Measurements from ENCODE around the gene PTPRQ.

PTPRQ gene

GRCh38 chr12:80707126-80707829 is 263.2 kb downstream of the PTPRQ start, which contains the start of gene MYF6:
TSS of gene MYF6 (plus strand) at chr12:80707634. CDS start at chr12:80707720, 86 bp downstream.
- no peaks in the 10 kb centered on the region for H3K27me3 ChIP-seq (replicated peaks; ENCODE audit: control insufficient read depth, insufficient read depth, low read length, poor library complexity, severe bottlenecking)
- no peak within 1 kb of the TSS for H3K4me3 ChIP-seq (ENCODE audit: insufficient read depth, low read depth, low read length, poor library complexity, severe bottlenecking)
- no peak for DNase-seq
- no peaks in the 10 kb centered on the region for H3K36me3 ChIP-seq (ENCODE audit: control insufficient read depth, insufficient read depth, low read length)
- H3K27ac ChIP-seq (ENCODE audit: insufficient read depth, low read length, poor library complexity, severe bottlenecking) = no peak within 1 kb of the TSS
- no peaks in the 10 kb centered on the region for H3K4me1 ChIP-seq (ENCODE audit: control insufficient read depth, insufficient read depth, low read length, poor library complexity, severe bottlenecking)
- no peaks in the 10 kb centered on the region for H3K9me3 ChIP-seq (ENCODE audit: control insufficient read depth, low read length)

DNA sequence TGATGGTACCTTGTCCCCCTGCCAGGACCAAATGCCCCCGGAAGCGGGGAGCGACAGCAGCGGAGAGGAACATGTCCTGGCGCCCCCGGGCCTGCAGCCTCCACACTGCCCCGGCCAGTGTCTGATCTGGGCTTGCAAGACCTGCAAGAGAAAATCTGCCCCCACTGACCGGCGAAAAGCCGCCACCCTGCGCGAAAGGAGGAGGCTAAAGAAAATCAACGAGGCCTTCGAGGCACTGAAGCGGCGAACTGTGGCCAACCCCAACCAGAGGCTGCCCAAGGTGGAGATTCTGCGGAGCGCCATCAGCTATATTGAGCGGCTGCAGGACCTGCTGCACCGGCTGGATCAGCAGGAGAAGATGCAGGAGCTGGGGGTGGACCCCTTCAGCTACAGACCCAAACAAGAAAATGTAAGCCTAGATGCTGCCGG is 263.8 kb downstream of the PTPRQ start:
- no peaks in the 10 kb centered on the region for H3K36me3 ChIP-seq (ENCODE audit: control insufficient read depth, insufficient read depth, low read length)
- no peak overlapping the region for H3K27ac ChIP-seq (ENCODE audit: insufficient read depth, low read length, poor library complexity, severe bottlenecking)
- no peaks in the 10 kb centered on the region for H3K9me3 ChIP-seq (ENCODE audit: control insufficient read depth, low read length)
- DNase-seq = no peak
- H3K27me3 ChIP-seq (replicated peaks; ENCODE audit: control insufficient read depth, insufficient read depth, low read length, poor library complexity, severe bottlenecking) = no peaks in the 10 kb centered on the region
- H3K4me1 ChIP-seq (ENCODE audit: control insufficient read depth, insufficient read depth, low read length, poor library complexity, severe bottlenecking) = no peaks in the 10 kb centered on the region
- no peak overlapping the region for H3K4me3 ChIP-seq (ENCODE audit: insufficient read depth, low read depth, low read length, poor library complexity, severe bottlenecking)

DNA sequence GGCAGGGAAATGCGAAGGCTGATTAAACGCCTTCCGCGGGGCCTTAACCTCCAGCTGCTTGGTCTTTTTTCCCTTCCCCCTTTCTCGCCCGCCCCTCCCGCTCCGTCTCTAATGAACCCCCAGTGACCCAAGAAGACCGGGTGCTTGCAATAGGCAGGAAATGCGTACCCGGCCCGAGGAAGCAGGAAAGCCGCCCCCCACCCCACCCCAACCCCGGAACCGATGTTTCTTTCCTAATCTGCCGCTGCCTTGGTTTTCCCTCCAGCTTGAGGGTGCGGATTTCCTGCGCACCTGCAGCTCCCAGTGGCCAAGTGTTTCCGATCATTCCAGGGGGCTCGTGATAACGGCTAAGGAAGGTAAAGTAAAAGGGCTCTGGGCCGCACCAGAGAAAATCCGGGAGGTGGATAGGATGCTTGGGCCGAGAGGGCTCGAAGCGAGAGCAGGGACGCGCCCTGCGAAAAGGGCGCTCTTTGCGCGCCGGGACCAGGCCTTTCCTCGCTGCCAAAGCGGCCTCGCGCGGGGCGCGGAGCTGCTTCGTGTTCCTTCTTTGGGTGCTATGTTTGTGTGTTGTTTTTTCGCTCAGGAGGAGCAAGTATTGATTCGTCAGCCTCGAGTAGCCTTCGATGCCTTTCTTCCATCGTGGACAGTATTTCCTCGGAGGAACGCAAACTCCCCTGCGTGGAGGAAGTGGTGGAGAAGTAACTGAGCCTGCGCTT is 264.4 kb downstream of the PTPRQ start:
- H3K4me1 ChIP-seq (ENCODE audit: control insufficient read depth, insufficient read depth, low read length, poor library complexity, severe bottlenecking) = no peaks in the 10 kb centered on the region
- no peaks in the 10 kb centered on the region for H3K36me3 ChIP-seq (ENCODE audit: control insufficient read depth, insufficient read depth, low read length)
- H3K27ac ChIP-seq (ENCODE audit: insufficient read depth, low read length, poor library complexity, severe bottlenecking) = no peak overlapping the region
- no peak for DNase-seq
- H3K4me3 ChIP-seq (ENCODE audit: insufficient read depth, low read depth, low read length, poor library complexity, severe bottlenecking) = no peak overlapping the region
- H3K27me3 ChIP-seq (replicated peaks; ENCODE audit: control insufficient read depth, insufficient read depth, low read length, poor library complexity, severe bottlenecking) = no peaks in the 10 kb centered on the region
- no peaks in the 10 kb centered on the region for H3K9me3 ChIP-seq (ENCODE audit: control insufficient read depth, low read length)

GRCh38 chr12:80708975-80709328 is 264.9 kb downstream of the PTPRQ start:
- Histone ChIP-seq H3K27me3 (replicated peaks; ENCODE audit: control insufficient read depth, insufficient read depth, low read length, poor library complexity, severe bottlenecking) (no peaks in the 10 kb centered on the region), H3K4me3 (ENCODE audit: insufficient read depth, low read depth, low read length, poor library complexity, severe bottlenecking) (no peak overlapping the region), H3K9me3 (ENCODE audit: control insufficient read depth, low read length) (no peaks in the 10 kb centered on the region), H3K27ac (ENCODE audit: insufficient read depth, low read length, poor library complexity, severe bottlenecking) (no peak overlapping the region), H3K4me1 (ENCODE audit: control insufficient read depth, insufficient read depth, low read length, poor library complexity, severe bottlenecking) (no peaks in the 10 kb centered on the region), H3K36me3 (ENCODE audit: control insufficient read depth, insufficient read depth, low read length) (no peaks in the 10 kb centered on the region)
- DNase-seq = no peak

DNA sequence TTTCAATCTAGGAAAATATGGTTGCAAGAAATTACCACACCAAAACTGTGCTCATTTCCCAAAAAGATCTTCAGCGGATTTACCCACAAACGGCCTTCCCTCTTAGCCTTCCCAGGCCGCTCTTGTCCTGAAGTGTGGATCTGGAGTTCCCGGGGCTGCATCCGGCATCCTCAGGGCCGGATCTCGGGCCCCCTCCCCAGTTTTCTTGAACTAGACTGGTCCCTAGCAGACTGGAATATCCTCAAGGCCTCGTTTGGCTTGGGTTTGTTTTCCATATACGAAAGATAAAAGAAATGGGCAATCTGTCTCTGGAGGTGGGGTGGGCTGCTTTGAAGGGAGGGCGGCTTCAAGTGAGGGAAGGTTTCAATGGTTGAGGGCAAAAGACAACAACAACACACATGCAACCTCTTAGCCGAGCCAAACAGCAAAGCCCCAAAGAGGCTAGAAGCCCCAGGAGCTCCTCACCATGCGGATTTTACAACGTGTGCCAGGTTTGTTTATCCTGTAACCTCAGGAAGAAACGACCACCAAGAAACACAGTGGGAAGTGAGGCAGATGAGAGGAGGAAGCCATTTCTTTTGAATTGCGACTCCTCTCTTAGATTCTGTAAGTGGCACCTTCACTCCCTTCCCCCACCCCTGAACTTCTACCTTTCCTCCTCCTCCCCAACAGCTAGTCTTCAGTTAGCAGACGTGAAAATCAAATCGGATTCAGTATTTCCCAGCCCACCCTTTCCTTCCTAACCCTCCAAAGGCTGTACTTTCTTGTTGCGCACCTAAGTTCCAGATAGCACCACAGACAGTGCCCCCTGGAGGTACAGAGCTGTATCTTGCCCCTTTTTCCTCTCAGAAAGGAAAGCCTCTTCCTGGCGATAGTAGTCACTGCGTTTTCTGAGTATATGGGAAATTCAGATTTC is 266.0 kb downstream of the PTPRQ start:
- Histone ChIP-seq H3K9me3 (ENCODE audit: control insufficient read depth, low read length) (no peaks in the 10 kb centered on the region), H3K4me3 (ENCODE audit: insufficient read depth, low read depth, low read length, poor library complexity, severe bottlenecking) (no peak overlapping the region), H3K27me3 (replicated peaks; ENCODE audit: control insufficient read depth, insufficient read depth, low read length, poor library complexity, severe bottlenecking) (no peaks in the 10 kb centered on the region), H3K36me3 (ENCODE audit: control insufficient read depth, insufficient read depth, low read length) (no peaks in the 10 kb centered on the region), H3K27ac (ENCODE audit: insufficient read depth, low read length, poor library complexity, severe bottlenecking) (no peak overlapping the region), H3K4me1 (ENCODE audit: control insufficient read depth, insufficient read depth, low read length, poor library complexity, severe bottlenecking) (no peaks in the 10 kb centered on the region)
- DNase-seq = no peak

DNA sequence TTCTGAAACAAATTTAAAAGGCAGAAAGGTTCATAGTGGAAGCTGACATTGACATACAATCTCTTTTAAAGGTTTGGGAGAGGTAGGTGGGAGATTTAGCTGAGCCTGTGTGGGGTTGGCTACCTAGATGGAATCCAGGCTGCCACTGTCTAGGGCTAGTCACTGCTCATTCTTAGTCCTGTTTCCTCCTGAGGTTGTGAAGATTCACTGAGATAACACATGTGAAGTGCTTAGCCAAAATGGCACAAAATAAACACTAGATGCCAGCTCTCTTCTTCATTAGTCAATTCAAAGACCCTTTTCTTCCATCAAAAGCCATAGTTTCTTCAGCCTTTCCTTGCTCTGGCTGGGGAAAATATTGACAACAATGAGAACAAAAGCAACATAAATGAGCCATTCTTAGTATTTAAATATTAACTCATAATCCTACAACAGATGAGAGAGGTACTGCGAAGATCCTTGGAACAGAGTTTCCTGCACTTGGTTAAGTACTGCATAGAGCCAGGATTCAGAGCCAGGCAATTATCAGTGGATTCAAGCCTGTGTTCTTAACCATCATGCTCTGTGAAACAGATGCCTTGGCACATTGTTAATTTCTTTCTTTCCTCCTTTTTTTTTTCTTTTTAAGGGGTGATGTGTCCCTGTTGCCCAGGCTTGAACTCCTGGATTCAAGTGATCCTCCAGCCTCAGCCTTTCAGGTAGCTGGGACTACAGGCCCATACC is 266.9 kb downstream of the PTPRQ start:
- Histone ChIP-seq H3K27me3 (replicated peaks; ENCODE audit: control insufficient read depth, insufficient read depth, low read length, poor library complexity, severe bottlenecking) (no peaks in the 10 kb centered on the region), H3K4me3 (ENCODE audit: insufficient read depth, low read depth, low read length, poor library complexity, severe bottlenecking) (no peak overlapping the region), H3K4me1 (ENCODE audit: control insufficient read depth, insufficient read depth, low read length, poor library complexity, severe bottlenecking) (no peaks in the 10 kb centered on the region), H3K9me3 (ENCODE audit: control insufficient read depth, low read length) (no peaks in the 10 kb centered on the region), H3K36me3 (ENCODE audit: control insufficient read depth, insufficient read depth, low read length) (no peaks in the 10 kb centered on the region), H3K27ac (ENCODE audit: insufficient read depth, low read length, poor library complexity, severe bottlenecking) (no peak overlapping the region)
- DNase-seq = no peak

- no peak for DNase-seq
- Histone ChIP-seq H3K4me1 (ENCODE audit: control insufficient read depth, insufficient read depth, low read length, poor library complexity, severe bottlenecking) (no peaks in the 10 kb centered on the region), H3K36me3 (ENCODE audit: control insufficient read depth, insufficient read depth, low read length) (no peaks in the 10 kb centered on the region), H3K4me3 (ENCODE audit: insufficient read depth, low read depth, low read length, poor library complexity, severe bottlenecking) (no peak overlapping the region), H3K27ac (ENCODE audit: insufficient read depth, low read length, poor library complexity, severe bottlenecking) (no peak overlapping the region), H3K27me3 (replicated peaks; ENCODE audit: control insufficient read depth, insufficient read depth, low read length, poor library complexity, severe bottlenecking) (no peaks in the 10 kb centered on the region), H3K9me3 (ENCODE audit: control insufficient read depth, low read length) (no peaks in the 10 kb centered on the region)
Observed at GRCh38 chr12:80711866-80712265, 267.8 kb downstream of the PTPRQ start.

DNA sequence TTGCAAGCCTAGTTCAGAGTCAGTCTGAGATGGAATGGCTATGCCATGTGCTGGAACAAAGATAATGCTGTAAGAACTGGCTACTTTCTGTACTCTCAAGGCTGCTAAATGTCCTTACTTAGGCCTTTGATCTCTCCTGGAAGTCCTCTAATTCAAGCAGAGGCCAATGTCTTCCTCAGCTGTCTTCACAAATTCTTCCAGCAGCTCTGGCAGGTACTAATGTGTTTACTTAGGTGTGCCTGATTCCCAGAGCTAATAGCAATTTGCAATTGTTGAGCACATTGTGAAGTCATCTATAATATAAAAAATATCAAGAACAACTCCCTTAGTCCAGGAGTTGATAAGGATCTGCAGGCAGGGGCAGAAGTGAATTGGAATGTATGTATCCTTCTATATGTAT is 268.8 kb downstream of the PTPRQ start:
- Histone ChIP-seq H3K36me3 (ENCODE audit: control insufficient read depth, insufficient read depth, low read length) (no peaks in the 10 kb centered on the region), H3K4me3 (ENCODE audit: insufficient read depth, low read depth, low read length, poor library complexity, severe bottlenecking) (no peak overlapping the region), H3K4me1 (ENCODE audit: control insufficient read depth, insufficient read depth, low read length, poor library complexity, severe bottlenecking) (no peaks in the 10 kb centered on the region), H3K9me3 (ENCODE audit: control insufficient read depth, low read length) (no peaks in the 10 kb centered on the region), H3K27ac (ENCODE audit: insufficient read depth, low read length, poor library complexity, severe bottlenecking) (no peak overlapping the region), H3K27me3 (replicated peaks; ENCODE audit: control insufficient read depth, insufficient read depth, low read length, poor library complexity, severe bottlenecking) (no peaks in the 10 kb centered on the region)
- no peak for DNase-seq

DNA sequence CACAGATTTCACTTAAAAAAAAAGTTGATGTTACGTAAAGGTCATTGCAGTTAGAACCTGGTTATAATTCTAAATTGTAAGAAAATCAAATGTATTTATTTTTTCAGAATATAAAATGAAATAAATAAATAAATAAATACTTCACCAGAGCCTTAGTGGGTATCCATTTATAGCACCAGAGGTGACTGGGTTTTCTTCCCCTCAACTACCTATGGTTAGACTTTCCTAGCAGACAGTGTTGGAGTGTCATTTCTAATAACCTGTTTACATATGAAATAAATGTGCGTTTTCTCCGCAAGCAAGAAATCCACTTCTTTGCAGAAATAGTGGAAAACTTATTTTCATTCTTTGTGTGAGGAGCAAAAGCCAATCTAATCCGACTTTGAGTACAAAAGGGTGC is 269.4 kb downstream of the PTPRQ start:
- no peaks in the 10 kb centered on the region for H3K4me1 ChIP-seq (ENCODE audit: control insufficient read depth, insufficient read depth, low read length, poor library complexity, severe bottlenecking)
- no peaks in the 10 kb centered on the region for H3K27me3 ChIP-seq (replicated peaks; ENCODE audit: control insufficient read depth, insufficient read depth, low read length, poor library complexity, severe bottlenecking)
- no peak for DNase-seq
- H3K36me3 ChIP-seq (ENCODE audit: control insufficient read depth, insufficient read depth, low read length) = no peaks in the 10 kb centered on the region
- no peak overlapping the region for H3K27ac ChIP-seq (ENCODE audit: insufficient read depth, low read length, poor library complexity, severe bottlenecking)
- H3K4me3 ChIP-seq (ENCODE audit: insufficient read depth, low read depth, low read length, poor library complexity, severe bottlenecking) = no peak overlapping the region
- H3K9me3 ChIP-seq (ENCODE audit: control insufficient read depth, low read length) = no peaks in the 10 kb centered on the region
